Omental fat pad (tissue), 4 donors: ENCODE measurements around the gene SPACA5. TPM values are rescaled to one million over a fixed set of nuclear protein-coding genes. Genes with fewer than 3 reads are reported as not detected.
"Not testable (repeated sequence)": the region's sequence is repeated elsewhere in the genome, so short reads cannot be mapped to it uniquely, and the experiment has no call there.

Source experiments
- ATAC-seq: fragments of 150-250 bp; one replicate; pipeline ENCODE4 v1.9.1; 2016; ENCODE audit warnings: mild to moderate bottlenecking, moderate library complexity; ENCODE audit not compliant: low FRiP score
- DNase-seq: peaks from one replicate; pipeline ENCODE4 v3.0.0-alpha.2; 2019; ENCODE audit warnings: low spot score
- CTCF ChIP-seq, 3 donors: fragments of 450-650 bp; IDR thresholded peaks; one replicate each; pipeline ENCODE4 v1.5.1; 2016 to 2017; ENCODE audit warnings: antibody characterized with exemption in 3 of 3, mild to moderate bottlenecking in 3 of 3, moderate library complexity in 2 of 3
- total RNA-seq, 4 donors: library from RNA; depleted of rRNA; stranded (reverse); fragments of >200 nt; gene quantifications; one replicate each; pipeline ENCODE4 v1.1.0, GENCODE V29; 2016

Gene SPACA5
- total RNA-seq, result not detected

GRCh38 chrX:48006688-48007087 is at the start of gene SPACA5:
Gene SPACA5 (plus strand): TSS chrX:48006988. CDS start chrX:48007803, 815 bp downstream.
- ATAC-seq, DNase-seq: not testable (repeated sequence)

GRCh38 chrX:47958206-47958605 is 48.6 kb upstream of the SPACA5 start:
- not testable (repeated sequence) for DNase-seq, ATAC-seq

- no peak for ATAC-seq
- DNase-seq, result no peak
- no peak for TF ChIP-seq CTCF (IDR thresholded peaks at IDR 0.05)
Observed at GRCh38 chrX:47958761-47959342, 47.9 kb upstream of the SPACA5 start.

GRCh38 chrX:47960406-47960805 is 46.4 kb upstream of the SPACA5 start:
- TF ChIP-seq CTCF (IDR thresholded peaks at IDR 0.05), result no peak
- no peak for ATAC-seq
- no peak for DNase-seq

GRCh38 chrX:47961830-47962229 is 45.0 kb upstream of the SPACA5 start:
- ATAC-seq, DNase-seq: not testable (repeated sequence)

GRCh38 chrX:47965526-47965925 is 41.3 kb upstream of the SPACA5 start:
- not testable (repeated sequence) for ATAC-seq, DNase-seq

GRCh38 chrX:47973235-47973634 is 33.6 kb upstream of the SPACA5 start:
- TF ChIP-seq CTCF (IDR thresholded peaks at IDR 0.05), result no peak
- ATAC-seq, result no peak

GRCh38 chrX:47976254-47977151 is 30.3 kb upstream of the SPACA5 start:
- ATAC-seq, result no peak
- TF ChIP-seq CTCF (IDR thresholded peaks at IDR 0.05), result no peak
- no peak for DNase-seq

More at GRCh38 chrX:47973235-47973634, 33.6 kb upstream of the SPACA5 start:
- DNase-seq, result no peak
